GM19099 (cell line): ENCODE data around the gene SLC8A2.

ENCODE experiments used
- POLR2A ChIP-seq: IDR thresholded peaks from 3 replicates; pipeline ENCODE4 v1.6.1; 2011; ENCODE audit warnings: low read depth; ENCODE audit not compliant: insufficient read length; ENCODE audit errors: extremely low read depth

SLC8A2 gene

GRCh38 chr19:47459477-47459876 is 12.2 kb downstream of the SLC8A2 start:
- no peak for TF ChIP-seq POLR2A

- no peak for TF ChIP-seq POLR2A
Observed at GRCh38 chr19:47458672-47459071, 13.0 kb downstream of the SLC8A2 start.

GRCh38 chr19:47456721-47457474 is 14.8 kb downstream of the SLC8A2 start:
- no peak for TF ChIP-seq POLR2A

GRCh38 chr19:47450478-47450877 is 21.2 kb downstream of the SLC8A2 start:
- TF ChIP-seq POLR2A = no peak

- no peak for TF ChIP-seq POLR2A
Observed at GRCh38 chr19:47448360-47448727, 23.3 kb downstream of the SLC8A2 start.

GRCh38 chr19:47447470-47448359 is 24.0 kb downstream of the SLC8A2 start:
- TF ChIP-seq POLR2A = no peak

- no peak for TF ChIP-seq POLR2A
Observed at GRCh38 chr19:47446534-47447469, 24.9 kb downstream of the SLC8A2 start.

GRCh38 chr19:47445937-47446402 is 25.7 kb downstream of the SLC8A2 start:
- no peak for TF ChIP-seq POLR2A

- TF ChIP-seq POLR2A = no peak
Observed at GRCh38 chr19:47445527-47445926, 26.2 kb downstream of the SLC8A2 start.

GRCh38 chr19:47444388-47444821 is 27.3 kb downstream of the SLC8A2 start:
- TF ChIP-seq POLR2A = no peak

GRCh38 chr19:47443331-47443730 is 28.4 kb downstream of the SLC8A2 start:
- TF ChIP-seq POLR2A = no peak

GRCh38 chr19:47438793-47439220 is 32.9 kb downstream of the SLC8A2 start:
- TF ChIP-seq POLR2A = no peak

GRCh38 chr19:47437500-47437899 is 34.2 kb downstream of the SLC8A2 start:
- TF ChIP-seq POLR2A = no peak

GRCh38 chr19:47436712-47437401 is 34.8 kb downstream of the SLC8A2 start:
- no peak for TF ChIP-seq POLR2A

- TF ChIP-seq POLR2A = no peak
Observed at GRCh38 chr19:47435883-47436417, 35.7 kb downstream of the SLC8A2 start.

GRCh38 chr19:47435196-47435595 is 36.5 kb downstream of the SLC8A2 start:
- TF ChIP-seq POLR2A = no peak
